ENCODE data around the gene SLC6A13. TPM values are rescaled to one million over a fixed set of nuclear protein-coding genes. Genes with fewer than 3 reads are reported as not detected.
A peak's percentile ranks its signal among the peaks of the same experiment; 100 is the strongest.

Gene SLC6A13
- total RNA-seq, 6 experiments from 2014 or later, result 2.0 to 70.6 (median 14.4) TPM

- WGBS (ENCODE audit: insufficient coverage, low coverage, low lambda C conversion rate, missing lambda C conversion rate), result 39% methylated on average over 14 of the region's 14 CpGs
- ATAC-seq (peak; percentile 36 to 47 (median 44)), DNase-seq (no peak)
- no peaks in the 10 kb centered on the region for H3K9me3 ChIP-seq
- intact Hi-C loops (cut with DNase I), result no loop called here
- TF ChIP-seq CTCF (IDR thresholded peaks at IDR 0.05) (no peak), POLR2A (IDR thresholded peaks at IDR 0.05) (no peak)
- H3K36me3 ChIP-seq, result no peaks in the 10 kb centered on the region
- no peaks in the 10 kb centered on the region for H3K4me1 ChIP-seq
- H3K27ac ChIP-seq, result no peak overlapping the region
- no peak overlapping the region for H3K4me3 ChIP-seq
- H3K27me3 ChIP-seq, result no peaks in the 10 kb centered on the region
These were observed 5.2 kb upstream of the SLC6A13 start for GRCh38 chr12:267581-268482.

GRCh38 chr12:265096-265495 lies 2.5 kb upstream of the SLC6A13 start:
- ATAC-seq, result no peak
- no peaks in the 10 kb centered on the region for H3K4me1 ChIP-seq
- TF ChIP-seq POLR2A (IDR thresholded peaks at IDR 0.05), result no peak
- TF ChIP-seq CTCF (IDR thresholded peaks at IDR 0.05), result no peak
- no peaks in the 10 kb centered on the region for H3K9me3 ChIP-seq
- intact Hi-C loops (cut with DNase I), result no loop called here
- DNase-seq, result no peak
- H3K4me3 ChIP-seq, result no peak overlapping the region
- no peaks in the 10 kb centered on the region for H3K36me3 ChIP-seq
- no peaks in the 10 kb centered on the region for H3K27me3 ChIP-seq
- WGBS (ENCODE audit: insufficient coverage, low coverage, low lambda C conversion rate, missing lambda C conversion rate), result 40% methylated on average over 3 of the region's 3 CpGs
- H3K27ac ChIP-seq, result no peak overlapping the region

- ATAC-seq (peak in 1 of 4 donors; percentile 37), DNase-seq (no peak)
- TF ChIP-seq POLR2A (IDR thresholded peaks at IDR 0.05), result no peak
- no peak for TF ChIP-seq CTCF (IDR thresholded peaks at IDR 0.05)
- intact Hi-C loops (cut with DNase I), result no loop called here
- 52% methylated on average over 3 of the region's 3 CpGs for WGBS (ENCODE audit: insufficient coverage, low coverage, low lambda C conversion rate, missing lambda C conversion rate)
- no peaks in the 10 kb centered on the region for H3K36me3 ChIP-seq
- H3K27ac ChIP-seq, result no peak overlapping the region
- no peaks in the 10 kb centered on the region for H3K9me3 ChIP-seq
- H3K27me3 ChIP-seq, result no peaks in the 10 kb centered on the region
- no peak overlapping the region for H3K4me3 ChIP-seq
- H3K4me1 ChIP-seq, result no peaks in the 10 kb centered on the region
These were observed 1.6 kb upstream of the SLC6A13 start for GRCh38 chr12:264269-264668.

- Histone ChIP-seq H3K27ac (no peak overlapping the region), H3K4me1 (no peaks in the 10 kb centered on the region), H3K9me3 (no peaks in the 10 kb centered on the region), H3K27me3 (no peaks in the 10 kb centered on the region), H3K4me3 (no peak overlapping the region), H3K36me3 (no peaks in the 10 kb centered on the region)
- TF ChIP-seq CTCF (IDR thresholded peaks at IDR 0.05) (no peak), POLR2A (IDR thresholded peaks at IDR 0.05) (no peak)
- DNase-seq, result no peak
- intact Hi-C loops (cut with DNase I), result no loop called here
- WGBS (ENCODE audit: insufficient coverage, low coverage, low lambda C conversion rate, missing lambda C conversion rate), result 80% methylated on average over 9 of the region's 9 CpGs
- no peak for ATAC-seq
These were observed 938 bp upstream of the SLC6A13 start for GRCh38 chr12:263574-263973.

Measured in right lobe of liver (tissue), 6 donors.